Measurements from ENCODE around the gene TEP1.
"Not testable (repeated sequence)": the region's sequence is repeated elsewhere in the genome, so short reads cannot be mapped to it uniquely, and the experiment has no call there.

DNA sequence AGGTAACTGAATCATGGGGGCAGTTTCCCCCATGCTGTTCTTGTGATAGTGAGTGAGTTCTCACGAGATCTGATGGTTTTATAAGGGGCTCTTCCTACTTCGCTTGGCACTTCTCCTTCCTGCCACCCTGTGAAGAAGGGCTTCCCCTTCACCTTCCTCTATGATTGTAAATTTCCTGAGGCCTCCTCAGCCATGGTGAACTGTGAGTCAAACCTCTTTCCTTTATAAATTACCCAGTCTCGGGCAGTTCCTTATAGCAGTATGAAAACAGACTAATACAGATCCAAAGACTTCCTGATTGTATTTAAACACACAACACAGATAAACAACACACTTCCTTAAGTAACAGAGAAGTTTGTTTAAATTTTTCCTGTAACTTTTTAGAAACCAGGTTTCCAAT, 54.8 kb downstream of the TEP1 start:
- TF ChIP-seq, protein P1, sequence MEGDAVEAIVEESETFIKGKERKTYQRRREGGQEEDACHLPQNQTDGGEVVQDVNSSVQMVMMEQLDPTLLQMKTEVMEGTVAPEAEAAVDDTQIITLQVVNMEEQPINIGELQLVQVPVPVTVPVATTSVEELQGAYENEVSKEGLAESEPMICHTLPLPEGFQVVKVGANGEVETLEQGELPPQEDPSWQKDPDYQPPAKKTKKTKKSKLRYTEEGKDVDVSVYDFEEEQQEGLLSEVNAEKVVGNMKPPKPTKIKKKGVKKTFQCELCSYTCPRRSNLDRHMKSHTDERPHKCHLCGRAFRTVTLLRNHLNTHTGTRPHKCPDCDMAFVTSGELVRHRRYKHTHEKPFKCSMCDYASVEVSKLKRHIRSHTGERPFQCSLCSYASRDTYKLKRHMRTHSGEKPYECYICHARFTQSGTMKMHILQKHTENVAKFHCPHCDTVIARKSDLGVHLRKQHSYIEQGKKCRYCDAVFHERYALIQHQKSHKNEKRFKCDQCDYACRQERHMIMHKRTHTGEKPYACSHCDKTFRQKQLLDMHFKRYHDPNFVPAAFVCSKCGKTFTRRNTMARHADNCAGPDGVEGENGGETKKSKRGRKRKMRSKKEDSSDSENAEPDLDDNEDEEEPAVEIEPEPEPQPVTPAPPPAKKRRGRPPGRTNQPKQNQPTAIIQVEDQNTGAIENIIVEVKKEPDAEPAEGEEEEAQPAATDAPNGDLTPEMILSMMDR (IDR thresholded peaks at IDR 0.05): not testable (repeated sequence)
- not testable (repeated sequence) for TF ChIP-seq POLR2A (IDR thresholded peaks at IDR 0.05; ENCODE audit: low read depth); POLR2AphosphoS5 (IDR thresholded peaks at IDR 0.05); EP300 (IDR thresholded peaks at IDR 0.05)

Measured in esophagus muscularis mucosa (tissue), 4 donors.